Mesenchymal stem cell (in vitro differentiated cells and primary cell): ENCODE results near the gene PIGB.

Experiments
- DNase-seq: peaks from one replicate; pipeline ENCODE4 v3.0.0-alpha.2; 2013
- H2AFZ ChIP-seq: one replicate; pipeline ENCODE4 v1.6.1; 2013; ENCODE audit warnings: low read depth, mild to moderate bottlenecking, control low read depth, inconsistent platforms, low read length, moderate library complexity
- H2AK5ac ChIP-seq: 2 replicates; pipeline ENCODE4 v1.6.1; 2013; ENCODE audit warnings: low read length, moderate library complexity, mild to moderate bottlenecking, inconsistent platforms; ENCODE audit not compliant: severe bottlenecking
- H2BK120ac ChIP-seq: one replicate; pipeline ENCODE4 v1.6.1; 2013; ENCODE audit warnings: low read depth, mild to moderate bottlenecking, inconsistent platforms, low read length, moderate library complexity
- H2BK12ac ChIP-seq, 2 experiments: one replicate each; pipeline ENCODE4 v1.6.1; 2013; ENCODE audit warnings: inconsistent platforms in 2 of 2, low read length in 2 of 2, mild to moderate bottlenecking in 2 of 2, moderate library complexity in 2 of 2, control low read depth in 1 of 2
- H2BK15ac ChIP-seq: one replicate; pipeline ENCODE4 v1.6.1; 2013; ENCODE audit warnings: mild to moderate bottlenecking, low read depth, inconsistent platforms; ENCODE audit not compliant: poor library complexity, severe bottlenecking
- H2BK5ac ChIP-seq: 2 replicates; pipeline ENCODE4 v1.6.1; 2013; ENCODE audit warnings: low read depth, mild to moderate bottlenecking, low read length, control low read depth, inconsistent platforms; ENCODE audit not compliant: poor library complexity, severe bottlenecking
- H3K14ac ChIP-seq, 2 experiments: one replicate each; pipeline ENCODE4 v1.6.1; 2013; ENCODE audit warnings: inconsistent platforms in 2 of 2, low read length in 2 of 2, control low read depth in 1 of 2, mild to moderate bottlenecking in 1 of 2, moderate library complexity in 1 of 2
- H3K18ac ChIP-seq, 2 experiments: one replicate each; pipeline ENCODE4 v1.6.1; 2013; ENCODE audit warnings: inconsistent platforms in 2 of 2, low read length in 2 of 2, control low read depth in 1 of 2, low read depth in 1 of 2, mild to moderate bottlenecking in 1 of 2
- H3K23ac ChIP-seq, 2 experiments: one replicate each; pipeline ENCODE4 v1.6.1; 2013; ENCODE audit warnings: inconsistent platforms in 2 of 2, low read length in 2 of 2, mild to moderate bottlenecking in 2 of 2, moderate library complexity in 2 of 2, control low read depth in 1 of 2
- H3K27ac ChIP-seq: 2 replicates; pipeline ENCODE4 v1.5.1; 2013; ENCODE audit warnings: mild to moderate bottlenecking, moderate library complexity, low read length, control low read depth, inconsistent platforms; ENCODE audit not compliant: poor library complexity, severe bottlenecking
- H3K27me3 ChIP-seq, 2 experiments: 2 replicates each; pipeline versions ENCODE4 v1.6.1 to v1.7.0; 2013; ENCODE audit warnings: low read length in 2 of 2, mild to moderate bottlenecking in 2 of 2, moderate library complexity in 2 of 2, control low read depth in 1 of 2, inconsistent platforms in 1 of 2; ENCODE audit not compliant: control insufficient read depth in 1 of 2, insufficient read depth in 1 of 2
- H3K36me3 ChIP-seq, 2 experiments: 2 replicates each; pipeline versions ENCODE4 v1.6.1 to v1.7.0; 2013; ENCODE audit warnings: low read length in 2 of 2, control low read depth in 1 of 2, inconsistent platforms in 1 of 2, low read depth in 1 of 2, mild to moderate bottlenecking in 1 of 2; ENCODE audit not compliant: insufficient read depth in 2 of 2, control insufficient read depth in 1 of 2
- H3K4ac ChIP-seq, 2 experiments: one replicate each; pipeline ENCODE4 v1.6.1; 2013; ENCODE audit warnings: inconsistent platforms in 2 of 2, low read length in 2 of 2, mild to moderate bottlenecking in 2 of 2, moderate library complexity in 2 of 2, control low read depth in 1 of 2, low read depth in 1 of 2
- H3K4me1 ChIP-seq: 2 replicates; pipeline ENCODE4 v1.6.1; 2013; ENCODE audit warnings: low read depth, low read length, control low read depth; ENCODE audit not compliant: control insufficient read depth, insufficient read depth
- H3K4me2 ChIP-seq: 2 replicates; pipeline ENCODE4 v1.6.1; 2013; ENCODE audit warnings: low read length, mild to moderate bottlenecking, inconsistent platforms; ENCODE audit not compliant: poor library complexity, severe bottlenecking
- H3K4me3 ChIP-seq, 2 experiments: 2 replicates each; pipeline versions ENCODE4 v1.5.1 to v1.7.0; 2013; ENCODE audit warnings: low read length in 2 of 2, mild to moderate bottlenecking in 2 of 2, control low read depth in 1 of 2, low read depth in 1 of 2; ENCODE audit not compliant: insufficient read depth in 1 of 2
- H3K79me1 ChIP-seq: replicated peaks from 2 replicates; pipeline ENCODE4 v1.6.1; 2013; ENCODE audit warnings: mild to moderate bottlenecking, control low read depth, low read length, inconsistent platforms; ENCODE audit not compliant: poor library complexity, severe bottlenecking
- H3K9ac ChIP-seq: 2 replicates; pipeline ENCODE4 v1.7.0; 2013; ENCODE audit warnings: mild to moderate bottlenecking, low read length, moderate library complexity
- H3K9me3 ChIP-seq: 2 replicates; pipeline ENCODE4 v1.7.0; 2013; ENCODE audit warnings: mild to moderate bottlenecking, low read length; ENCODE audit not compliant: control insufficient read depth
- H4K8ac ChIP-seq: one replicate; pipeline ENCODE4 v1.6.1; 2013; ENCODE audit warnings: inconsistent platforms, mild to moderate bottlenecking, low read length, moderate library complexity
- H4K91ac ChIP-seq: one replicate; pipeline ENCODE4 v1.6.1; 2013; ENCODE audit warnings: mild to moderate bottlenecking, low read length, inconsistent platforms
- whole genome bisulfite sequencing: methylation state at CpG from one replicate; pipeline ENCODE4 v1.1.7; 2013; ENCODE audit warnings: mixed read lengths; 5-methylcytosine and 5-hydroxymethylcytosine counted together

Gene PIGB

GRCh38 chr15:55353025-55353424 is 34.0 kb downstream of the PIGB start:
- H3K4me1 ChIP-seq, result no peaks in the 10 kb centered on the region
- no peak for DNase-seq
- peaks cover 2% of the 10 kb centered on the region for H3K79me1 ChIP-seq
- H3K36me3 ChIP-seq, result peaks cover 6 to 66% of the 10 kb centered on the region in 2 experiments
- H3K4me3 ChIP-seq, result no peak overlapping the region
- no peak overlapping the region for H4K8ac ChIP-seq
- no peak overlapping the region for H3K4ac ChIP-seq
- H3K4me2 ChIP-seq, result no peak overlapping the region
- H2BK15ac ChIP-seq, result no peak overlapping the region
- no peak overlapping the region for H2BK5ac ChIP-seq
- H4K91ac ChIP-seq, result no peak overlapping the region
- H3K9ac ChIP-seq, result no peak overlapping the region
- H3K18ac ChIP-seq, result no peak overlapping the region
- no peak overlapping the region for H3K23ac ChIP-seq
- H2BK120ac ChIP-seq, result no peak overlapping the region
- no peak overlapping the region for H2AK5ac ChIP-seq
- no CpG with 5 or more reads among the region's 2 CpGs for WGBS
- H3K14ac ChIP-seq, result no peak overlapping the region
- no peaks in the 10 kb centered on the region for H3K9me3 ChIP-seq
- H2AFZ ChIP-seq, result no peak overlapping the region
- H3K27ac ChIP-seq, result no peak overlapping the region
- no peaks in the 10 kb centered on the region for H3K27me3 ChIP-seq
- H2BK12ac ChIP-seq, result no peak overlapping the region

GRCh38 chr15:55356985-55357585 is 38.1 kb downstream of the PIGB start:
- H3K36me3 ChIP-seq, result peaks cover 2 to 47% of the 10 kb centered on the region in 2 experiments
- H2AFZ ChIP-seq, result no peak overlapping the region
- no peak overlapping the region for H3K9ac ChIP-seq
- no peak overlapping the region for H3K4ac ChIP-seq
- DNase-seq, result no peak
- H3K27ac ChIP-seq, result no peak overlapping the region
- H3K27me3 ChIP-seq, result no peaks in the 10 kb centered on the region
- no peak overlapping the region for H2AK5ac ChIP-seq
- no peaks in the 10 kb centered on the region for H3K9me3 ChIP-seq
- no peak overlapping the region for H3K14ac ChIP-seq
- no peak overlapping the region for H3K4me2 ChIP-seq
- H3K4me3 ChIP-seq, result no peak overlapping the region
- no peak overlapping the region for H3K23ac ChIP-seq
- no peak overlapping the region for H2BK12ac ChIP-seq
- peaks cover 2% of the 10 kb centered on the region for H3K79me1 ChIP-seq
- H2BK15ac ChIP-seq, result no peak overlapping the region
- no peak overlapping the region for H4K91ac ChIP-seq
- no peak overlapping the region for H4K8ac ChIP-seq
- H3K4me1 ChIP-seq, result no peaks in the 10 kb centered on the region
- no peak overlapping the region for H2BK120ac ChIP-seq
- WGBS, result 96% methylated on average over 5 of the region's 5 CpGs
- H3K18ac ChIP-seq, result no peak overlapping the region
- no peak overlapping the region for H2BK5ac ChIP-seq

DNA sequence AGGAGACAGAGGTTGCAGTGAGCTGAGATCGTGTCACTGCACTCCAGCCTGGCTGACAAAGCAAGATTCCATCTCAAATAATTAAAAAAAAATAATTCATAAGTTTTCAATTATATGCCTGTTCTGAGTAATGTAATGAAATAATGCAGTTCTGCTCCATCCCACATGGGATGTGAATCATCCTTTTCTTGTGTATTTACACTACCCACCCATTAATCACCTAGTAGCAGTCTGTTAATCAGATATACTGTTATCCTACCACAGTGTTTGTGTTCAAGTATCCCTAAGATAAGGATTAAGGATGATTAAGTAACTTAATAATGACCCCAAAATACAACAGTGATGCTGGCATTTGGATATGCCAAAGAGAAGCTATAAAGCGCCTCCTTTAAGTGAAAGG is 38.8 kb downstream of the PIGB start:
- Histone ChIP-seq H3K18ac (no peak overlapping the region), H4K8ac (no peak overlapping the region), H3K27me3 (no peaks in the 10 kb centered on the region), H2BK5ac (no peak overlapping the region), H3K14ac (no peak overlapping the region), H3K9ac (no peak overlapping the region), H3K23ac (no peak overlapping the region), H3K4me2 (no peak overlapping the region), H3K27ac (no peak overlapping the region), H2BK120ac (no peak overlapping the region), H3K36me3 (peaks cover 2 to 47% of the 10 kb centered on the region in 2 experiments), H3K79me1 (peaks cover 2% of the 10 kb centered on the region), H3K4me1 (no peaks in the 10 kb centered on the region), H3K4me3 (no peak overlapping the region), H2BK15ac (no peak overlapping the region), H2AK5ac (no peak overlapping the region), H3K9me3 (no peaks in the 10 kb centered on the region), H2BK12ac (no peak overlapping the region), H2AFZ (no peak overlapping the region), H4K91ac (no peak overlapping the region), H3K4ac (no peak overlapping the region)
- peak; percentile 54 for DNase-seq
- 82% methylated on average over 1 of the region's 2 CpGs for WGBS

DNA sequence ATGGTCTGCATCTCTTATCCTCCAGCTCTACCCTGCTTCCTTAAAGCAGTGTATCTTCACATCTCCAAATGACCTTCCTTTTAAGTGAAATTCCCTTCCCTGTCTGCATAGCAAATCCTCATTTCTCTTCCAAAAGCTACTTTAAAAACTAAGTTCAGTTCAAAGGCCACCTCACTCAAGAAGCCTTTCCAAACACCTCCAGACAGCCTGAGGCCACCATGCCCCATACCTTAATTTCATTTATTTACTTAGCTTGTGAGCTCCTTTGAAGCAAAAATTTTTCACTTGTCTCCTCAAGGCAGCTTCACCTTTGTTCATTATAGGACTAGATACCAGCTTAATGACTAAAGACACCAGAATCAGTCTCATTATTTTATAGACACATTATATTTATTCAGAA is 39.4 kb downstream of the PIGB start:
- H2BK15ac ChIP-seq, result no peak overlapping the region
- H3K9me3 ChIP-seq, result no peaks in the 10 kb centered on the region
- H3K9ac ChIP-seq, result no peak overlapping the region
- H3K14ac ChIP-seq, result no peak overlapping the region
- no peak overlapping the region for H4K8ac ChIP-seq
- H3K4me2 ChIP-seq, result no peak overlapping the region
- no peak overlapping the region for H2BK120ac ChIP-seq
- H3K4me1 ChIP-seq, result no peaks in the 10 kb centered on the region
- H2BK12ac ChIP-seq, result no peak overlapping the region
- H3K27ac ChIP-seq, result no peak overlapping the region
- H4K91ac ChIP-seq, result no peak overlapping the region
- no peaks in the 10 kb centered on the region for H3K27me3 ChIP-seq
- H2BK5ac ChIP-seq, result no peak overlapping the region
- H3K79me1 ChIP-seq, result peaks cover 2% of the 10 kb centered on the region
- no peak overlapping the region for H2AFZ ChIP-seq
- no peak overlapping the region for H3K4me3 ChIP-seq
- no peak for DNase-seq
- no peak overlapping the region for H3K18ac ChIP-seq
- peaks cover 2 to 47% of the 10 kb centered on the region in 2 experiments for H3K36me3 ChIP-seq
- no peak overlapping the region for H3K4ac ChIP-seq
- no peak overlapping the region for H2AK5ac ChIP-seq
- no peak overlapping the region for H3K23ac ChIP-seq
